Keratinocyte (primary cell): ENCODE measurements around the gene SEC61G. TPM values are rescaled to one million over a fixed set of nuclear protein-coding genes. Genes with fewer than 3 reads are reported as not detected.

ENCODE experiments used
- DNase-seq: peaks from one replicate; pipeline ENCODE4 v3.0.0-alpha.2; 2011; ENCODE audit warnings: low read depth, missing footprints, low spot score
- FAIRE-seq: peaks from 2 replicates; lab custom pipeline; 2011; peaks lifted over from hg19 to GRCh38; lab: Jason Lieb, UNC
- H2AFZ ChIP-seq: 2 replicates; pipeline ENCODE4 v1.6.0; 2012; ENCODE audit warnings: low read length, control low read depth, inconsistent platforms; ENCODE audit not compliant: control insufficient read depth
- H3K27ac ChIP-seq: 2 replicates; pipeline ENCODE4 v1.5.1; 2011; ENCODE audit warnings: low read length; ENCODE audit not compliant: control insufficient read depth, insufficient read depth
- H3K27me3 ChIP-seq: 3 replicates; pipeline ENCODE4 v1.6.0; 2011; ENCODE audit warnings: low read length; ENCODE audit not compliant: control insufficient read depth, insufficient read depth; ENCODE audit errors: extremely low read depth
- H3K36me3 ChIP-seq, 2 experiments: 2 replicates in 1 of 2; 3 replicates in 1 of 2; pipeline ENCODE4 v1.5.1; 2011; ENCODE audit warnings: low read length in 2 of 2, mild to moderate bottlenecking in 1 of 2; ENCODE audit not compliant: control insufficient read depth in 2 of 2, insufficient read depth in 2 of 2; ENCODE audit errors: extremely low read depth in 1 of 2
- H3K4me1 ChIP-seq: 3 replicates; pipeline ENCODE4 v1.5.1; 2011; ENCODE audit warnings: low read length; ENCODE audit not compliant: control insufficient read depth, insufficient read depth; ENCODE audit errors: extremely low read depth
- H3K4me2 ChIP-seq: 3 replicates; pipeline ENCODE4 v1.6.0; 2011; ENCODE audit warnings: low read depth, low read length; ENCODE audit not compliant: control insufficient read depth, insufficient read depth; ENCODE audit errors: extremely low read depth
- H3K4me3 ChIP-seq, 3 experiments: fragments of 200-600 bp in 1 of 3; sonication (generic) in 1 of 3; 2 replicates in 2 of 3; 3 replicates in 1 of 3; pipeline ENCODE4 v1.5.1; 2011 to 2016; ENCODE audit warnings: low read length in 3 of 3, mild to moderate bottlenecking in 3 of 3, control low read depth in 2 of 3, inconsistent platforms in 1 of 3, low read depth in 1 of 3, mixed read lengths in 1 of 3, mixed run types in 1 of 3, moderate library complexity in 1 of 3; ENCODE audit not compliant: control insufficient read depth in 2 of 3, insufficient read depth in 2 of 3; ENCODE audit errors: extremely low read depth in 1 of 3
- H3K79me2 ChIP-seq: 2 replicates; pipeline ENCODE4 v1.6.0; 2012; ENCODE audit warnings: low read length; ENCODE audit not compliant: control insufficient read depth, insufficient read depth
- H3K9ac ChIP-seq: 3 replicates; pipeline ENCODE4 v1.6.0; 2011; ENCODE audit warnings: low read length; ENCODE audit not compliant: control insufficient read depth, insufficient read depth; ENCODE audit errors: extremely low read depth
- H3K9me1 ChIP-seq: 3 replicates; pipeline ENCODE4 v1.6.0; 2011; ENCODE audit warnings: low read length; ENCODE audit not compliant: control insufficient read depth, insufficient read depth; ENCODE audit errors: extremely low read depth
- H3K9me3 ChIP-seq: 2 replicates; pipeline ENCODE4 v1.5.1; 2012; ENCODE audit warnings: low read depth, low read length; ENCODE audit not compliant: control insufficient read depth
- H4K20me1 ChIP-seq: 3 replicates; pipeline ENCODE4 v1.6.0; 2011; ENCODE audit warnings: low read length; ENCODE audit not compliant: control insufficient read depth, insufficient read depth; ENCODE audit errors: extremely low read depth
- CTCF ChIP-seq, 3 experiments: IDR thresholded peaks in 1 of 3; conservative IDR thresholded peaks in 1 of 3; optimal IDR thresholded peaks in 1 of 3; 2 replicates in 2 of 3; 3 replicates in 1 of 3; pipeline versions ENCODE3 to v1.5.1; 2011; ENCODE audit warnings: low read length in 3 of 3, mild to moderate bottlenecking in 3 of 3, moderate library complexity in 2 of 3, control low read depth in 1 of 3, inconsistent platforms in 1 of 3; ENCODE audit not compliant: insufficient read depth in 2 of 3; ENCODE audit errors: extremely low read depth in 1 of 3
- EZH2 ChIP-seq: IDR thresholded peaks from one replicate; pipeline ENCODE4 v1.6.1; 2012; ENCODE audit warnings: inconsistent platforms, mild to moderate bottlenecking, low read length, moderate library complexity
- dilution Hi-C: fragments of 300-500 bp; cut with MboI; formaldehyde crosslinking; loops from one replicate; pipeline ENCODE4 v1.7.0; 2020; ENCODE audit warnings: low sequenced_read_pairs; ENCODE audit not compliant: extremely low pct_ligation_motif_present
- polyA plus RNA-seq, 5 experiments: library from polyadenylated mRNA; depleted of rRNA in 3 of 5; stranded (reverse) in 3 of 5; stranded (forward) in 1 of 5; unstranded in 1 of 5; fragments of >200 nt; gene quantifications; 1 replicate in 1 of 5; 2 replicates in 3 of 5; 3 replicates in 1 of 5; pipeline versions ENCODE4 v1.2.1 to v1.2.3, GENCODE V29; 2011 to 2012; ENCODE audit warnings: missing spikeins in 2 of 5, low read depth in 1 of 5, low replicate concordance in 1 of 5

SEC61G gene
- polyA plus RNA-seq, 1 donor (not counting 4 experiments of a cell fraction or from before 2014, with no cell fraction given) = 191 TPM

- Histone ChIP-seq H3K4me2 (no peak overlapping the region), H3K4me1 (peaks cover 29% of the 10 kb centered on the region), H3K27me3 (no peaks in the 10 kb centered on the region), H3K9ac (no peak overlapping the region), H3K27ac (no peak overlapping the region), H3K9me1 (no peaks in the 10 kb centered on the region), H3K9me3 (no peaks in the 10 kb centered on the region), H2AFZ (no peak overlapping the region), H3K79me2 (no peaks in the 10 kb centered on the region), H3K36me3 (no peaks in the 10 kb centered on the region), H4K20me1 (no peaks in the 10 kb centered on the region), H3K4me3 (no peak overlapping the region)
- dilution Hi-C loops = no loop called here
- FAIRE-seq (no peak), DNase-seq (no peak)
- TF ChIP-seq EZH2 (no peak), CTCF (optimal IDR thresholded peaks at IDR 0.05 in 1 of 3, IDR thresholded peaks at IDR 0.05 in 1 of 3, conservative IDR thresholded peaks at IDR 0.05 in 1 of 3; ENCODE audit: extremely low read depth in 1 of 3, insufficient read depth in 2 of 3, low read length in 3 of 3) (no peak)
These were observed 43.1 kb upstream of the SEC61G start for GRCh38 chr7:54802114-54802513.

- H4K20me1 ChIP-seq = no peaks in the 10 kb centered on the region
- H3K9me1 ChIP-seq = no peaks in the 10 kb centered on the region
- no peak overlapping the region for H3K9ac ChIP-seq
- H3K27me3 ChIP-seq = no peaks in the 10 kb centered on the region
- H3K4me1 ChIP-seq = peaks cover 29% of the 10 kb centered on the region
- FAIRE-seq (no peak), DNase-seq (no peak)
- dilution Hi-C loops = no loop called here
- no peaks in the 10 kb centered on the region for H3K36me3 ChIP-seq
- TF ChIP-seq CTCF (optimal IDR thresholded peaks at IDR 0.05 in 1 of 3, IDR thresholded peaks at IDR 0.05 in 1 of 3, conservative IDR thresholded peaks at IDR 0.05 in 1 of 3; ENCODE audit: extremely low read depth in 1 of 3, insufficient read depth in 2 of 3, low read length in 3 of 3) (no peak), EZH2 (no peak)
- no peak overlapping the region for H3K4me2 ChIP-seq
- no peak overlapping the region for H2AFZ ChIP-seq
- no peaks in the 10 kb centered on the region for H3K9me3 ChIP-seq
- H3K79me2 ChIP-seq = no peaks in the 10 kb centered on the region
- H3K27ac ChIP-seq = no peak overlapping the region
- H3K4me3 ChIP-seq = no peak overlapping the region
These were observed 40.8 kb upstream of the SEC61G start for GRCh38 chr7:54799792-54800191.
